Endodermal cell (in vitro differentiated cells): ENCODE results near the gene SMIM28. TPM values are rescaled to one million over a fixed set of nuclear protein-coding genes. Genes with fewer than 3 reads are reported as not detected.

Source experiments
- DNase-seq: peaks from one replicate; pipeline ENCODE4 v3.0.0-alpha.2; 2017
- H3K27ac ChIP-seq: 2 replicates; pipeline ENCODE4 v1.5.1; 2013; ENCODE audit warnings: mild to moderate bottlenecking, low read depth, low read length, moderate library complexity
- H3K27me3 ChIP-seq: 2 replicates; pipeline ENCODE4 v1.6.1; 2013; ENCODE audit warnings: mild to moderate bottlenecking, low read length, moderate library complexity; ENCODE audit not compliant: insufficient read depth, control insufficient read depth, poor library complexity, severe bottlenecking
- H3K36me3 ChIP-seq: 2 replicates; pipeline ENCODE4 v1.7.0; 2013; ENCODE audit warnings: mild to moderate bottlenecking, low read length, moderate library complexity; ENCODE audit not compliant: control insufficient read depth, insufficient read depth
- H3K4me1 ChIP-seq: one replicate; pipeline ENCODE4 v1.7.0; 2013; ENCODE audit warnings: low read length; ENCODE audit not compliant: control insufficient read depth, insufficient read depth
- H3K4me3 ChIP-seq: 2 replicates; pipeline ENCODE4 v1.5.1; 2013; ENCODE audit warnings: mild to moderate bottlenecking, low read length, moderate library complexity
- H3K9ac ChIP-seq: 2 replicates; pipeline ENCODE4 v1.6.1; 2013; ENCODE audit warnings: mild to moderate bottlenecking, low read length, moderate library complexity; ENCODE audit not compliant: poor library complexity, severe bottlenecking; ENCODE audit errors: extremely low read depth
- H3K9me3 ChIP-seq: 2 replicates; pipeline ENCODE4 v1.6.1; 2013; ENCODE audit warnings: mild to moderate bottlenecking, low read length, moderate library complexity; ENCODE audit not compliant: control insufficient read depth
- H3K27ac Mint-ChIP-seq: 2 replicates; pipeline ENCODE4 v1.8.0; 2020; ENCODE audit warnings: mixed read lengths
- H3K27me3 Mint-ChIP-seq: 2 replicates; pipeline ENCODE4 v1.8.0; 2021; ENCODE audit warnings: mild to moderate bottlenecking, mixed read lengths; ENCODE audit not compliant: insufficient read depth
- H3K36me3 Mint-ChIP-seq: 2 replicates; pipeline ENCODE4 v1.8.0; 2020; ENCODE audit warnings: low read depth, mixed read lengths
- H3K4me1 Mint-ChIP-seq: 2 replicates; pipeline ENCODE4 v1.8.0; 2020; ENCODE audit warnings: mixed read lengths
- H3K4me3 Mint-ChIP-seq: 2 replicates; pipeline ENCODE4 v1.8.0; 2020; ENCODE audit warnings: mild to moderate bottlenecking, moderate library complexity, mixed read lengths
- H3K9me3 Mint-ChIP-seq: 2 replicates; pipeline ENCODE4 v1.8.0; 2020; ENCODE audit warnings: mild to moderate bottlenecking, mixed read lengths
- CTCF ChIP-seq: fragments of 200-600 bp; sonication (generic); conservative IDR thresholded peaks from 2 replicates; pipeline ENCODE4 v1.5.0; 2021; ENCODE audit warnings: antibody characterized with exemption, mild to moderate bottlenecking
- WGBS, 2 experiments: methylation state at CpG; one replicate each; pipeline versions ENCODE4 v1.1.5 to v1.1.7; 2013; ENCODE audit warnings: missing lambda C conversion rate in 2 of 2, mixed read lengths in 1 of 2; ENCODE audit not compliant: insufficient coverage in 1 of 2, insufficient read length in 1 of 2; 5-methylcytosine and 5-hydroxymethylcytosine counted together
- total RNA-seq, 2 donors: library from RNA; stranded (reverse); fragmentation: NEBNext Ultra II Directional in 1 of 2; extraction: Animal tissue kit (Norgen Biotek cat#: 25700) in 1 of 2; gene quantifications; 2 replicates in 1 of 2; 3 replicates in 1 of 2; pipeline ENCODE4 v1.2.1, GENCODE V29; 2021

Gene SMIM28
- total RNA-seq, 2 donors from 2014 or later, result 0.33 TPM; not detected in 1

- Histone ChIP-seq H3K9me3 (no peaks in the 10 kb centered on the region), H3K9ac (no peak overlapping the region), H3K4me1 (no peaks in the 10 kb centered on the region), H3K4me3 (no peak overlapping the region), H3K36me3 (peaks cover 19% of the 10 kb centered on the region), H3K27ac (no peak overlapping the region), H3K27me3 (no peaks in the 10 kb centered on the region)
- Mint-ChIP-seq H3K36me3 (no peaks in the 10 kb centered on the region), H3K4me3 (no peak overlapping the region), H3K9me3 (no peaks in the 10 kb centered on the region), H3K27ac (no peak overlapping the region), H3K4me1 (no peaks in the 10 kb centered on the region), H3K27me3 (no peaks in the 10 kb centered on the region)
- no peak for TF ChIP-seq CTCF
- WGBS, 2 experiments, result 93 to 94% methylated on average over 10 to 11 of the region's 11 CpGs
- DNase-seq, result no peak
These were observed 54.3 kb downstream of the SMIM28 start for GRCh38 chr6:138432063-138432356.

Other genes starting within 250 kb of the SMIM28 start
- gene ARFGEF3, start 216.0 kb upstream of the SMIM28 start, total RNA-seq, result 10 to 100 TPM; 10.9 to 14.3 TPM
- gene PBOV1, start 159.4 kb upstream of the SMIM28 start, total RNA-seq, result not detected
- 10 to 100 TPM; 53.9 to 95.7 TPM for gene HEBP2, start 26.3 kb downstream of the SMIM28 start, total RNA-seq
- 10 to 100 TPM; 16.3 to 17.5 TPM for gene NHSL1, start 121.6 kb downstream of the SMIM28 start, total RNA-seq